Measurements from ENCODE around the gene GCAT. TPM values are rescaled to one million over a fixed set of nuclear protein-coding genes. Genes with fewer than 3 reads are reported as not detected.

The GCAT gene
- total and polyA plus RNA-seq, 10 of the 15 experiments (the other 5 are each of a cell fraction or from before 2014, with no cell fraction given): 0.95 to 34.3 (median 15.3) TPM

- BruUV-seq (replicated peaks): no TSS peak
- intact Hi-C loops (cut with micrococcal nuclease; ENCODE audit: unreplicated experiment) (no loop called here), in situ Hi-C loops (cut with MboI) (no loop called here)
- no peaks in the 10 kb centered on the region for H4K20me1 ChIP-seq (ENCODE audit: control insufficient read depth, insufficient read depth)
- H3K9me3 ChIP-seq (replicated peaks; ENCODE audit: control insufficient read depth, insufficient read depth, low read length): no peaks in the 10 kb centered on the region
- DNase-seq (ENCODE audit: low read depth, low spot score): no peak
- no peak overlapping the region for H3K4me2 ChIP-seq (ENCODE audit: control insufficient read depth, insufficient read depth)
- H3K4me3 ChIP-seq: no peak overlapping the region
- H3K27me3 ChIP-seq (replicated peaks in 1 of 2; ENCODE audit: control insufficient read depth in 2 of 2, insufficient read depth in 2 of 2, low read length in 1 of 2): no peaks in the 10 kb centered on the region
- FAIRE-seq: no peak
- TF ChIP-seq ETV6 (conservative IDR thresholded peaks at IDR 0.05 in 1 of 2, IDR thresholded peaks at IDR 0.05 in 1 of 2; ENCODE audit: borderline replicate concordance in 1 of 2, low read depth in 1 of 2) (no peak), JUNB (IDR thresholded peaks at IDR 0.05) (no peak), CREM (IDR thresholded peaks at IDR 0.05; ENCODE audit: low read depth) (no peak), ZNF622 (IDR thresholded peaks at IDR 0.05) (no peak), IKZF2 (IDR thresholded peaks at IDR 0.05) (no peak), FOXM1 (IDR thresholded peaks at IDR 0.05; ENCODE audit: low read depth, low read length) (no peak), FOS (IDR thresholded peaks at IDR 0.05; ENCODE audit: borderline replicate concordance, extremely low read depth, insufficient read length) (no peak), POLR2AphosphoS5 (IDR thresholded peaks at IDR 0.05; ENCODE audit: low read length) (no peak), ATF2 (IDR thresholded peaks at IDR 0.05; ENCODE audit: low read length) (no peak), MEF2A (IDR thresholded peaks at IDR 0.05; ENCODE audit: insufficient read depth, low read depth, low read length) (no peak), E2F8 (IDR thresholded peaks at IDR 0.05; ENCODE audit: low read depth, partially characterized antibody) (no peak), SIX5 (IDR thresholded peaks at IDR 0.05; ENCODE audit: low read depth, low read length, severe bottlenecking) (no peak)
- 91% methylated on average over 9 of the region's 9 CpGs for WGBS (ENCODE audit: insufficient coverage, insufficient replicate concordance, low lambda C conversion rate, missing lambda C conversion rate)
- RAD21 ChIA-PET (ENCODE audit: unreplicated experiment): no interaction called here
- CTCF ChIA-PET: interaction anchor here (0.7 kb wide), 1 partner anchor 271 kb away, joined by 3 read pairs; no protein-coding TSS in a partner anchor
- no peaks in the 10 kb centered on the region for H3K79me2 ChIP-seq (ENCODE audit: control insufficient read depth, insufficient read depth, low read length)
- no peaks in the 10 kb centered on the region for H3K4me1 ChIP-seq (ENCODE audit: control insufficient read depth, insufficient read depth, low read length)
- POLR2A ChIA-PET: no interaction called here
- no peak overlapping the region for H3K27ac ChIP-seq (ENCODE audit: control insufficient read depth, insufficient read depth)
- ATAC-seq: no peak
- H3K9ac ChIP-seq (ENCODE audit: control insufficient read depth, insufficient read depth, low read length): no peak overlapping the region
- no peak overlapping the region for H2AFZ ChIP-seq (ENCODE audit: control insufficient read depth, low read depth, low read length)
- SMC1A ChIA-PET (ENCODE audit: uncharacterized antibody, unreplicated experiment): no interaction called here
- H3K36me3 ChIP-seq (ENCODE audit: control insufficient read depth in 2 of 2, insufficient read depth in 2 of 2, low read length in 1 of 2): peaks cover 9 to 10% of the 10 kb centered on the region in 2 experiments; a peak in 3 of 4 replicates
Measured at GRCh38 chr22:37827056-37827455, 19.3 kb downstream of the GCAT start.

All from GM12878 (cell line).